Measurements from ENCODE around the gene AP5Z1.

AP5Z1 gene

GRCh38 chr7:4766666-4767519 is 8.5 kb upstream of the AP5Z1 start:
- DNase-seq (ENCODE audit: low read depth) = no peak

GRCh38 chr7:4768597-4769569 is 6.5 kb upstream of the AP5Z1 start:
- DNase-seq (ENCODE audit: low read depth) = no peak

DNA sequence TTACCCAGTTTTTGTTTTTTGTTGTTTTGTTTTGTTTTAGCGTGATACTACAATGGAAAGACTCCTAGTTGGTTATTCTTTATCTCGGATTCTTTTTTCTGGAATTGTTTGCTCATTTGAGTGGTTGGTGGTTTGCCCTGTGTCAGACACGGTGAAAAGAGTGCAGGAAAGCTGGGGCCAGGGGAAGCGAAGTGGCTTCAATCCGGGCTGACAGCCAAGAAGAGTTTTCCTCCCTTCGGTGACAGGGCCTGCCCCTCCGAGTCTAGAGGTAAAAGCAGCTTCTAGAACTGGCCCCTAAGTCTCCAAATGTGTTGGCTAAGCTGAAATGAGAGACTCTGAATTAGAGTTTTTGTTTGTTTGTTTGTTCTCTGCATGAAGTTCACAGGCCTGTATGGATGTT is 5.7 kb upstream of the AP5Z1 start:
- DNase-seq (ENCODE audit: low read depth) = no peak

GRCh38 chr7:4770886-4771285 is 4.5 kb upstream of the AP5Z1 start:
- no peak for DNase-seq (ENCODE audit: low read depth)

- no peak for DNase-seq (ENCODE audit: low read depth)
Measured at GRCh38 chr7:4771737-4772136, 3.7 kb upstream of the AP5Z1 start.

DNA sequence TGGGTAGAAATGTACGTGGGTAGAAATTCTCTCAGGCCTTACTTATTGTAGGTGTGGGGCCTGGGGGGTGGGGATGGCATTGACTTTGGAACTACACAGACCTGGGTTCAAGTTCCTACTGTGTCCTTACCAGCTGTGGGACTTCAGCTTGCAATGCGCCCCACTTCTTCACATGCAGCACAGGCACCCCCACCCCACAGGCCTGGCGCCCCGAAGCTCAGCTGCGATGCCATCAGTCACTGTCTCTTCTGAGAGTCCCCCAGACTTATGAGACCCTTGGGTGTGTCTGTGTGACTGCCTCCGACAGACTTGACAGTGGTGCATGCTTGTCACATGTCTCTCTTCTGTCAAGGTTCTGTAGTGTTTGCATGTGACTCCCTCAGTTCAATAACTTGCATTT is 3.1 kb upstream of the AP5Z1 start:
- no peak for DNase-seq (ENCODE audit: low read depth)

GRCh38 chr7:4774007-4774406 is 1.4 kb upstream of the AP5Z1 start:
- DNase-seq (ENCODE audit: low read depth) = no peak

GRCh38 chr7:4774658-4775249 is 669 bp upstream of the AP5Z1 start:
- no peak for DNase-seq (ENCODE audit: low read depth)

GRCh38 chr7:4775848-4776623 is 613 bp downstream of the AP5Z1 start:
- DNase-seq (ENCODE audit: low read depth) = peak; percentile 31

DNA sequence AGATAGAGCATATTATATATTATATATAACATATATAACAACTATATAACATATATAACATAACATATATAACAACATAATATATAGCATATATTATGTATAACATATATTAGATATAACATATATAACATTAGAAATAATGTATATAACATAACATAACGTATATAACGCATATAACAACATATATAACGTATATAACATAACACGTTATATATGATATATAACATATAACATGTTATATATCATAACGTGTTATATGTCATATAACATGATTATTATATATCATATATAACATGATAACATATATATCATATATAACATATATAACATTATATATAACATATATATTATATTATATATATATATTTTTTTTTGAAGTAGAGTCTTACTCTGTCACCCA is 3.7 kb downstream of the AP5Z1 start:
- no peak for DNase-seq (ENCODE audit: low read depth)

- DNase-seq (ENCODE audit: low read depth) = no peak
Measured at GRCh38 chr7:4781366-4782069, 6.1 kb downstream of the AP5Z1 start.

GRCh38 chr7:4782333-4783291 is 7.2 kb downstream of the AP5Z1 start:
- DNase-seq (ENCODE audit: low read depth) = no peak

- no peak for DNase-seq (ENCODE audit: low read depth)
Measured at GRCh38 chr7:4783292-4783652, 7.8 kb downstream of the AP5Z1 start.

DNA sequence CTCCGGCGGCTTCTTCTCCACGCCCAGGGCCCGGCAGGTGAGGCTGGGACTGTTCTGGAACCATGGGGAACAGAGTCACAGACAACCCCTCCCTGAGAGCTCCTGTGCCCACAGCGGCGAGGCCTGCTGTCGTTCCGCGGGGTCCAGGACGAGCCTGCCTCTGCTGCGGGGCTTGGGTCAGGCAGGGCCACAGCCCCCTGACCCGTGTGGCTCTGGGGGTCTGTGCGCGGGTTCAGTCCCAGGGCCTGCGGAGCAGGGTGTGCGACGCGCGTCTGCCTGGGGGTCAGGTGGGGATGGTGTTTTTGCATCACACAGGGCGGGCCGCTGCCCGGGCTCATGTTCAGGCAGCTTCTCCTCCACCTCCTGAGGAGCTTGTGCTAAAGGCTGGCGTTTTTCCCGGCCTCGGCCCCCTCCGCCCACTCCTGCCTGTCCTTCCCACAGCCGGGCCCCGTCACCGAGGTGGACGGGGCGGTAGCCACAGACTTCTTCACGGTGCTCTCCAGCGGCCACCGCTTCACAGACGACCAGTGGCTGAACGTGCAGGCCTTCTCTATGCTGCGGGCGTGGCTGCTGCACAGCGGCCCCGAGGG is 8.4 kb downstream of the AP5Z1 start:
- DNase-seq (ENCODE audit: low read depth) = no peak

DNA sequence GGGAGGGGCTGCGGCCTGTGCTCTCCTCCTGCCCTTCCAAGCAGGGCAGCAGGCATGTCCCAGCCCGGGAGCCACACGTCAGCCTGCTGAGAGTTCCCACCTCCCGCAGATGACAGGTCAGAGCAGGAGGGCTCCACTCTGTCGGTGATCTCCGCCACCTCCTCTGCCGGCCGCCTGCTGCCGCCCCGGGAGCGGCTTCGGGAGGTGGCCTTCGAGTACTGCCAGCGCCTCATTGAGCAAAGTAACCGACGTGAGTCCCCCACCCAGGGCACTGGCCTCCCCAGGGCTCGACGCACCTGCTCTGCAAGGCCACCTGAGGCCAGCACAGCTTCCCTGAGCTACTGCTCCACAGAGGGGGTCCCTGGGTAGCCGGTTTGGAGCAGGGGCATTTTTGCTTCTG is 9.4 kb downstream of the AP5Z1 start:
- DNase-seq (ENCODE audit: low read depth) = no peak

- DNase-seq (ENCODE audit: low read depth) = no peak
Measured at GRCh38 chr7:4785371-4785770, 9.9 kb downstream of the AP5Z1 start.

DNA sequence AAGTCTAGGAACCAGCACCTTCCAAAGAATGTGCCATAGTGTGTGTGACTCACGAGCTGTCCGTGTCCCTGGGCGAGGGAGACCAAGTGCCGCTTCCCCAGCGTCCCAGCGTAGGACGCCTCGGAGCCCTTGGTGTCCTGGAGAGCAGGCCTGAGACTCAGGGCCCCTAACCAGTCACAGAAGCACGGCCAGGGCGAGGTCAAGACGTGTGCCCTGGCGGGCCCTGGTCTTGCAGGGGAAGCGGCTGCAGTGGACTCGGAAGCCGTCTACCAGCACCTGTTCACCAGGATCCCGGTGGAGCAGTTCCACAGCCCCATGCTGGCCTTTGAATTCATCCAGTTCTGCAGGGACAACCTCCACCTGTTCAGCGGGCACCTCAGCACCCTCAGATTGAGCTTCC is 10.6 kb downstream of the AP5Z1 start:
- no peak for DNase-seq (ENCODE audit: low read depth)

DNA sequence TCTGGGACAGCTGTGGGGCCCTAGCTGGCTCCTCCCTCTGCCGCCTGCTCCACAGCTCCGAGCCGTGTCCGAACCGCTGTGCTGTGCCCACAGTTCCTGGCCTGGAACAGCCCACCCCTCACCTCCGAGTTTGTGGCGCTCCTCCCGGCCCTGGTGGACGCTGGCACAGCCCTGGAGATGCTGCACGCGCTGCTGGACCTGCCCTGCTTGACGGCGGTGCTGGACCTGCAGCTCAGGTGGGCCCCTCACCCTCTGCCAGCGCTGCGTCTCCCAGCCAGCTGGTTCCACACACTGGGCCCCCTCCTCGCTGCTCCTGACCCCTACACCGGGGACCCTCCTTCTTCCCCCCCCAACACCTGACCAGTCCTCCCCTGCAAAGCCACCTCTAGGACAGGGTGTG is 12.1 kb downstream of the AP5Z1 start:
- no peak for DNase-seq (ENCODE audit: low read depth)

DNA sequence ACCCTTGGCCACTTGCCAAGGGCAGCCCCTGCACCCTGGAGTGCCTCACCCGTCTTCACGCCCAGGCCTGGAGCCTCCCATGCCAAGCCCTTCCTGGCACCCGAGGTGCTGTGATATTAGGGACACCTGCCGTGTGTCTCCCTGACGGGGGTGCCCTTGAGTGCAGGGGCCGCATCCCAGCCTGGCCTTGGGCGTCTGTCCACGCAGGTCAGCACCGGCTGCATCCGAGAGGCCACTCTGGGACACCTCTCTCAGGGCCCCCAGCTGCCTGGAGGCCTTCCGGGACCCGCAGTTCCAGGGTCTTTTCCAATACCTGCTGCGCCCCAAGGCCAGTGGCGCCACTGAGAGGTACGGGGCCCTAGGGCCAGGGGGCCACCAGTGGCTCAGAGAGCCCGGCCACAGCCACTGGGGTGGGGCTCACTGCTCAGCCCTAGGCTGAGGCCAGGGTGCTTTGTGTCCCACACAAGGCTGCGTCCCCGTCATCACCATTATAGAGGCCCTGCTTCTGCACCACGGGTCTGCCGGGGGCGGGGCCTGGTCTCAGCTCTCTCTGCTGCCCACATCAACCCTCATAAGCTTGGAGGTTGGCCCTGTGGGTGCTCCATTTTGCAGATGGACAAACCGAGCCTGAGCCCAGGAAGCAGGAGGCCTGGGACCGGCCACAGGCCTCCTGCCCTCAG is 12.7 kb downstream of the AP5Z1 start:
- no peak for DNase-seq (ENCODE audit: low read depth)

Data from activated T-cell treated with anti-CD3 and anti-CD28 coated beads for 48 hours (primary cell).